ENCODE results near the gene LCP2. TPM values are rescaled to one million over a fixed set of nuclear protein-coding genes. Genes with fewer than 3 reads are reported as not detected.

The LCP2 gene
- total and polyA plus RNA-seq, 2 of the 8 experiments (the other 6 are each of a cell fraction or from before 2014, with no cell fraction given): 0.26 to 0.33 TPM

DNA sequence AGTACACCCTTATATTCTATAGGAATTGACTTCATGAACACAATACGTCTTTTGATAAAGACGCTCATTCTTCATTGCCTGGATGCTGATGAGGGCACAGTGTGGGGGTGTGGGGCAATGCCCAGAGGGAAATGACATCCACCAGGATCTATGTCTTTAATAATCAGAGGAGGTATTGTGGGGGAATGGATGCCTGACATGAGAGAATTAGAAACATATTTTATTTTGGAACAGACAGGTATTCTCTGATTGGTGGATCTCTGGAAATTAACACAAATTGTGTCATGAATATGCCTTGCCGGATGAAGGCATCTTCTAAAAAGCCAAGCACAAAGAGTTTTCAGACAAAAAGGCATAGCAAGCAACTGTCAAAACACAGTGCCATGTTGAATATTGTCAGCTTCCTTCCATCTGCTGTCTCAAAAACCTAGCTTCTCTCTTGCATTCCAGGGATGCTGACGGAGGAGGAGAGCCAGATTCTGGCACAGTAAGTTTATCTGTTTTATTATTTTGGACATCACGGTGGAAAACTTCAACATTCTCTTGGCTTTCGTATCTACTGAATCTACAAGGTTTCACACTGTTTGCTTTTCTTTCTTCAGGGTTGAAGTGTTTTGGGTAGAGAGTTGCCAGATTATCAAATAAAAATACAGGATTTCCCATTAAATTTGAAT, 68.7 kb downstream of the LCP2 start:
- H3K4me1 ChIP-seq (replicated peaks in 1 of 4; ENCODE audit: control insufficient read depth in 3 of 4, insufficient read depth in 4 of 4, low read length in 3 of 4): peaks cover 0 to 5% (median 0%) of the 10 kb centered on the region in 4 experiments; a peak in 1 of 7 replicates
- H3K9me3 ChIP-seq (ENCODE audit: insufficient read depth in 2 of 2, low read depth in 1 of 2, low read length in 1 of 2): no peaks in the 10 kb centered on the region
- H4K91ac ChIP-seq (replicated peaks; ENCODE audit: insufficient read length, low read length): no peak overlapping the region
- DNase-seq (ENCODE audit: low read depth in 1 of 2, low spot score in 2 of 2) (no peak), FAIRE-seq (no peak)
- H2AFZ ChIP-seq (ENCODE audit: low read length): no peak overlapping the region
- no peaks in the 10 kb centered on the region for H3K79me2 ChIP-seq (ENCODE audit: control insufficient read depth in 1 of 2, insufficient read depth in 2 of 2, low read length in 2 of 2)
- no peak overlapping the region for H2BK15ac ChIP-seq (ENCODE audit: low read length)
- no peaks in the 10 kb centered on the region for H4K20me1 ChIP-seq (replicated peaks in 1 of 2; ENCODE audit: control insufficient read depth in 1 of 2, insufficient read depth in 2 of 2, low read length in 2 of 2)
- H3K4me3 ChIP-seq (ENCODE audit: extremely low read depth in 1 of 4, insufficient read depth in 2 of 4, low read depth in 3 of 4, low read length in 4 of 4): no peak overlapping the region
- no peak overlapping the region for H4K8ac ChIP-seq (ENCODE audit: extremely low read depth, insufficient read depth, low read length)
- H3K36me3 ChIP-seq (ENCODE audit: control insufficient read depth in 2 of 4, insufficient read depth in 4 of 4, low read length in 3 of 4): no peaks in the 10 kb centered on the region
- H2BK20ac ChIP-seq (ENCODE audit: low read length): no peak overlapping the region
- H2BK12ac ChIP-seq (ENCODE audit: low read depth, low read length): no peak overlapping the region
- no peak overlapping the region for H2BK120ac ChIP-seq (replicated peaks; ENCODE audit: low read depth, low read length)
- WGBS, 2 experiments (ENCODE audit: extremely low coverage in 1 of 2, insufficient coverage in 1 of 2, insufficient read length in 1 of 2, insufficient replicate concordance in 2 of 2, low coverage in 1 of 2, low lambda C conversion rate in 2 of 2, missing lambda C conversion rate in 1 of 2): 94% methylated on average over 6 of the region's 6 CpGs; no CpG with 5 or more reads in 1 of the 2 experiments
- H2BK5ac ChIP-seq (ENCODE audit: low read depth, low read length): no peak overlapping the region
- H3K23ac ChIP-seq (ENCODE audit: insufficient read length): no peak overlapping the region
- H3K4me2 ChIP-seq (ENCODE audit: insufficient read depth in 1 of 2, low read depth in 2 of 2, low read length in 2 of 2): no peak overlapping the region
- CTCF ChIA-PET (ENCODE audit: partially characterized antibody): interaction anchor here (0.7 to 12.7 kb wide), 11 partner anchors 11 to 402 kb away, joined by 3 to 151 read pairs (median 36); no protein-coding TSS in a partner anchor
- no peak overlapping the region for H3K14ac ChIP-seq (ENCODE audit: insufficient read length)
- no peak overlapping the region for H3K56ac ChIP-seq (replicated peaks; ENCODE audit: insufficient read length, low read depth, low read length)
- H3K27me3 ChIP-seq (replicated peaks in 1 of 4; ENCODE audit: control insufficient read depth in 3 of 4, extremely low read depth in 1 of 4, insufficient read depth in 3 of 4, low read length in 3 of 4): no peaks in the 10 kb centered on the region
- H3K9ac ChIP-seq (replicated peaks in 1 of 4; ENCODE audit: extremely low read depth in 1 of 4, low read depth in 3 of 4, low read length in 3 of 4): no peak overlapping the region
- H3K23me2 ChIP-seq (ENCODE audit: low read depth, low read length): no peaks in the 10 kb centered on the region; the same call in 1 of the 2 replicates
- H3K27ac ChIP-seq (ENCODE audit: low read depth, low read length): no peak overlapping the region
- no peak overlapping the region for H2AK5ac ChIP-seq (ENCODE audit: low read depth, low read length)
- no peak overlapping the region for H4K5ac ChIP-seq (ENCODE audit: insufficient read length, low read depth, low read length)
- H3K18ac ChIP-seq (ENCODE audit: extremely low read depth, low read length): no peak overlapping the region
- POLR2A ChIA-PET (ENCODE audit: partially characterized antibody): interaction anchor here (1.4 kb wide), 1 partner anchor 106 kb away, joined by 4 read pairs; no protein-coding TSS in a partner anchor
- no peaks in the 10 kb centered on the region for H3K79me1 ChIP-seq (ENCODE audit: low read depth, low read length)
- no peak overlapping the region for H3K4ac ChIP-seq (replicated peaks; ENCODE audit: insufficient read length, low read depth, low read length)
- TF ChIP-seq CEBPB (IDR thresholded peaks at IDR 0.05; ENCODE audit: low read depth, low read length) (no peak), TBP (IDR thresholded peaks at IDR 0.05; ENCODE audit: low read depth, low read length) (no peak), ASH2L (IDR thresholded peaks at IDR 0.05; ENCODE audit: low read length) (no peak), SP4 (IDR thresholded peaks at IDR 0.05; ENCODE audit: low read length) (no peak), HDAC2 (IDR thresholded peaks at IDR 0.05; ENCODE audit: borderline replicate concordance in 1 of 2, low read depth in 2 of 2, low read length in 2 of 2) (no peak), SIRT6 (IDR thresholded peaks at IDR 0.05; ENCODE audit: low read length) (no peak), SIN3A (conservative IDR thresholded peaks at IDR 0.05 in 1 of 2, IDR thresholded peaks at IDR 0.05 in 1 of 2; ENCODE audit: low read depth in 1 of 2, low read length in 2 of 2) (no peak), PHF8 (conservative IDR thresholded peaks at IDR 0.05; ENCODE audit: low read depth, low read length) (no peak), BACH1 (IDR thresholded peaks at IDR 0.05; ENCODE audit: low read length) (no peak)
- TF ChIP-seq, protein P1, sequence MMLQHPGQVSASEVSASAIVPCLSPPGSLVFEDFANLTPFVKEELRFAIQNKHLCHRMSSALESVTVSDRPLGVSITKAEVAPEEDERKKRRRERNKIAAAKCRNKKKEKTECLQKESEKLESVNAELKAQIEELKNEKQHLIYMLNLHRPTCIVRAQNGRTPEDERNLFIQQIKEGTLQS (IDR thresholded peaks at IDR 0.05; ENCODE audit: insufficient read depth, low read depth, low read length): no peak
- TF ChIP-seq, protein P2, sequence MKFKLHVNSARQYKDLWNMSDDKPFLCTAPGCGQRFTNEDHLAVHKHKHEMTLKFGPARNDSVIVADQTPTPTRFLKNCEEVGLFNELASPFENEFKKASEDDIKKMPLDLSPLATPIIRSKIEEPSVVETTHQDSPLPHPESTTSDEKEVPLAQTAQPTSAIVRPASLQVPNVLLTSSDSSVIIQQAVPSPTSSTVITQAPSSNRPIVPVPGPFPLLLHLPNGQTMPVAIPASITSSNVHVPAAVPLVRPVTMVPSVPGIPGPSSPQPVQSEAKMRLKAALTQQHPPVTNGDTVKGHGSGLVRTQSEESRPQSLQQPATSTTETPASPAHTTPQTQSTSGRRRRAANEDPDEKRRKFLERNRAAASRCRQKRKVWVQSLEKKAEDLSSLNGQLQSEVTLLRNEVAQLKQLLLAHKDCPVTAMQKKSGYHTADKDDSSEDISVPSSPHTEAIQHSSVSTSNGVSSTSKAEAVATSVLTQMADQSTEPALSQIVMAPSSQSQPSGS (IDR thresholded peaks at IDR 0.05; ENCODE audit: low read length): no peak

Measured in H1 (cell line).